Transverse colon (tissue), 4 donors: ENCODE data around the gene DYNC2H1. TPM values are rescaled to one million over a fixed set of nuclear protein-coding genes. Genes with fewer than 3 reads are reported as not detected.

ENCODE experiments used
- DNase-seq: peaks from one replicate; pipeline ENCODE4 v3.0.0-alpha.2; 2019
- H3K27ac ChIP-seq, 4 donors: fragments of 200-600 bp; sonication (generic); 2 replicates each; pipeline ENCODE4 v1.5.1; 2016 to 2018; ENCODE audit warnings: inconsistent platforms in 4 of 4
- H3K27me3 ChIP-seq: fragments of 200-600 bp; sonication (generic); 2 replicates; pipeline ENCODE4 v1.5.1; 2017; ENCODE audit warnings: inconsistent platforms
- H3K36me3 ChIP-seq, 4 donors: fragments of 200-600 bp; sonication (generic); 2 replicates each; pipeline ENCODE4 v1.5.1; 2017 to 2019; ENCODE audit warnings: inconsistent platforms in 4 of 4
- H3K4me1 ChIP-seq, 4 donors: fragments of 200-600 bp; sonication (generic); 2 replicates each; pipeline ENCODE4 v1.5.1; 2017 to 2020; ENCODE audit warnings: inconsistent platforms in 4 of 4
- H3K4me3 ChIP-seq, 4 donors: fragments of 200-600 bp; sonication (generic); 1 replicate in 1 of 4; 2 replicates in 3 of 4; pipeline versions ENCODE4 v1.5.1 to v1.6.1; 2017 to 2019; ENCODE audit warnings: inconsistent platforms in 4 of 4
- H3K9me3 ChIP-seq, 2 donors: fragments of 200-600 bp; sonication (generic); 2 replicates each; pipeline ENCODE4 v1.5.1; 2017 to 2019; ENCODE audit warnings: inconsistent platforms in 2 of 2
- EP300 ChIP-seq: sonication (generic); formaldehyde crosslinking; IDR thresholded peaks from one replicate; pipeline ENCODE4 v1.6.1; 2017; ENCODE audit warnings: antibody characterized with exemption, low read depth
- POLR2A ChIP-seq: fragments of 450-650 bp; IDR thresholded peaks from one replicate; pipeline ENCODE4 v1.6.1; 2016; ENCODE audit warnings: antibody characterized with exemption, mild to moderate bottlenecking, moderate library complexity
- POLR2AphosphoS5 ChIP-seq, 3 donors: sonication (generic); formaldehyde crosslinking; IDR thresholded peaks; one replicate each; pipeline ENCODE4 v1.6.1; 2016; ENCODE audit warnings: antibody characterized with exemption in 3 of 3
- WGBS, 2 donors: methylation state at CpG; one replicate each; pipeline ENCODE4 v1.1.5; 2018; ENCODE audit warnings: low coverage in 1 of 2; 5-methylcytosine and 5-hydroxymethylcytosine counted together
- in situ Hi-C, 4 donors: fragments of 200-750 bp; cut with MboI; loops; one replicate each; pipeline versions ENCODE4 v1.15.0 to v1.15.1; 2017; ENCODE audit warnings: low sequenced_read_pairs in 3 of 4, low pct_ligation_motif_present in 1 of 4, low pct_unique_long_range_greater_than_20kb in 1 of 4
- intact Hi-C: fragments of 100-400 bp; cut with DNase I; formaldehyde crosslinking; loops from one replicate; pipeline ENCODE4 v1.15.1; 2023; ENCODE audit warnings: low total_unique reads
- total RNA-seq, 4 donors: library from RNA; depleted of rRNA; stranded (reverse); fragments of >200 nt; gene quantifications; one replicate each; pipeline ENCODE4 v1.1.0, GENCODE V29; 2016
- TF ChIP-seq, protein P1 (sequence below), 5 experiments: fragments of 200-600 bp in 3 of 5; fragments of 450-650 bp in 2 of 5; sonication (generic) in 3 of 5; IDR thresholded peaks; 1 replicate in 2 of 5; 2 replicates in 3 of 5; pipeline ENCODE4 v1.5.1; 2016 to 2017; ENCODE audit warnings: antibody characterized with exemption in 5 of 5, inconsistent platforms in 3 of 5, mild to moderate bottlenecking in 2 of 5, moderate library complexity in 1 of 5

Gene DYNC2H1
- total RNA-seq, 4 donors from 2014 or later = 4.2 to 10.8 (median 4.7) TPM

DNA sequence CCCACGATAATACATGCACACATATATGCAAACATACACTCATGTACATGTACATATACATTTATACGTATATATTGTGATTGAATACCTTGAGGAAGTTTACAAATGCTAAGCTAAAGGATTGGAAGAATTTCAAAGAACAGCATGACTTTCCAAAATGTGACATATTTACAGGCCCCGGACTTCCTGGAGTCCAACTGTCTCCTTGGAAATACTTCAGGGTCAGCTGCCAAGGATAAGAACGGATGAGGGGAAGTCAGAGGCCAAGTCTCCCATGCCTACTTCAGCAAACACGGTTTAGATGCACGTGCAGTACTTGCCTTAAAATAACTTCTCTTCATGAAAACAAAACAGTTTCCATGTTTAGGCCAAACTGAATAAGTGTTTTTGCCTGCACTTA, 213.6 kb downstream of the DYNC2H1 start:
- intact Hi-C loops = no loop called here
- H3K9me3 ChIP-seq = no peaks in the 10 kb centered on the region
- no peaks in the 10 kb centered on the region for H3K4me1 ChIP-seq
- WGBS, 2 donors = 49 to 52% methylated on average over 5 to 6 of the region's 6 CpGs
- no peaks in the 10 kb centered on the region for H3K27me3 ChIP-seq
- in situ Hi-C loops = no loop called here
- no peaks in the 10 kb centered on the region for H3K36me3 ChIP-seq
- H3K4me3 ChIP-seq = no peak overlapping the region
- TF ChIP-seq POLR2AphosphoS5 (IDR thresholded peaks at IDR 0.05) (no peak), POLR2A (no peak), EP300 (no peak)
- TF ChIP-seq, protein P1, sequence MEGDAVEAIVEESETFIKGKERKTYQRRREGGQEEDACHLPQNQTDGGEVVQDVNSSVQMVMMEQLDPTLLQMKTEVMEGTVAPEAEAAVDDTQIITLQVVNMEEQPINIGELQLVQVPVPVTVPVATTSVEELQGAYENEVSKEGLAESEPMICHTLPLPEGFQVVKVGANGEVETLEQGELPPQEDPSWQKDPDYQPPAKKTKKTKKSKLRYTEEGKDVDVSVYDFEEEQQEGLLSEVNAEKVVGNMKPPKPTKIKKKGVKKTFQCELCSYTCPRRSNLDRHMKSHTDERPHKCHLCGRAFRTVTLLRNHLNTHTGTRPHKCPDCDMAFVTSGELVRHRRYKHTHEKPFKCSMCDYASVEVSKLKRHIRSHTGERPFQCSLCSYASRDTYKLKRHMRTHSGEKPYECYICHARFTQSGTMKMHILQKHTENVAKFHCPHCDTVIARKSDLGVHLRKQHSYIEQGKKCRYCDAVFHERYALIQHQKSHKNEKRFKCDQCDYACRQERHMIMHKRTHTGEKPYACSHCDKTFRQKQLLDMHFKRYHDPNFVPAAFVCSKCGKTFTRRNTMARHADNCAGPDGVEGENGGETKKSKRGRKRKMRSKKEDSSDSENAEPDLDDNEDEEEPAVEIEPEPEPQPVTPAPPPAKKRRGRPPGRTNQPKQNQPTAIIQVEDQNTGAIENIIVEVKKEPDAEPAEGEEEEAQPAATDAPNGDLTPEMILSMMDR (IDR thresholded peaks at IDR 0.05) = no peak
- no peak overlapping the region for H3K27ac ChIP-seq
- no peak for DNase-seq

GRCh38 chr11:103325686-103326069, 216.5 kb downstream of the DYNC2H1 start:
- Histone ChIP-seq H3K4me3 (no peak overlapping the region), H3K36me3 (no peaks in the 10 kb centered on the region), H3K9me3 (no peaks in the 10 kb centered on the region), H3K27ac (no peak overlapping the region), H3K4me1 (no peaks in the 10 kb centered on the region), H3K27me3 (no peaks in the 10 kb centered on the region)
- WGBS, 2 donors = 67 to 74% methylated on average over 2 to 7 of the region's 7 CpGs
- intact Hi-C loops (no loop called here), in situ Hi-C loops (no loop called here)
- TF ChIP-seq EP300 (no peak), POLR2A (no peak), POLR2AphosphoS5 (IDR thresholded peaks at IDR 0.05) (no peak)
- TF ChIP-seq, protein P1 (IDR thresholded peaks at IDR 0.05) = no peak
- no peak for DNase-seq

DNA sequence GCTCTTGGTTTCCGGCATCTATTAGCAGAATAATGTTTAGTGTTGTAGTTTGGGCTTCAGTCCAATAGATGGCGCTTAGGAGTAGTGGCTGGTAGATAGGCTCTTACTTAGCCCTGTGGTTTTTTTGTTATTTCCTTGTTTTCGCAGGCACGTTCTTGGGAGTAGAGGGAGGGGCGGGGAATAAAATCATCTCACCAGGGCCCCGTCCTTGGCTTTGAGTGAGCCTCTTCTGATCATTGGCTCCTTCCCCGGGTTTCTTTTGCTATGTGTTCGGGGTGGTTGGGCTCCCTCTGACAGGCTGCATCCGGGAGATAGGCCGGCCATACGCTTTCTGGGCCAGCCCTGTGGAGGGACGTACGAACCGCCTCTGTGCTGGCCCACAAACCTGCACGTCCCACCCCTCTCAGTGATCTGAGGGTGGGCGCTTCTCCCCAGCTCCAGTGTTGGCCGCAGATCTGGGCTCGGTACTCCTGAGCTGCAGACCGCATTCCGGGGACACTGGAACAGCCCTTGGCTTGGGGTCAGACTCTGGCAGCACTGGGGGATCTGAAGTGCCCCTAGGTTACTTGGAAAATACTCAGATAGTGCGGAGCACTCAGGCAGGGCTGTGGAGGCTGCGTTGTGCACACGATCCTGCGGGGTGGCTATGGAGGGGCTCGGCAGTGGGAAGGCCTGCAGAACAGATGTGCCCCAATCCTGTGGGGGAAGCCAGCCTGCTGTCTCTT, 217.0 kb downstream of the DYNC2H1 start:
- in situ Hi-C loops (no loop called here), intact Hi-C loops (no loop called here)
- peak; percentile 9 for DNase-seq

DNA sequence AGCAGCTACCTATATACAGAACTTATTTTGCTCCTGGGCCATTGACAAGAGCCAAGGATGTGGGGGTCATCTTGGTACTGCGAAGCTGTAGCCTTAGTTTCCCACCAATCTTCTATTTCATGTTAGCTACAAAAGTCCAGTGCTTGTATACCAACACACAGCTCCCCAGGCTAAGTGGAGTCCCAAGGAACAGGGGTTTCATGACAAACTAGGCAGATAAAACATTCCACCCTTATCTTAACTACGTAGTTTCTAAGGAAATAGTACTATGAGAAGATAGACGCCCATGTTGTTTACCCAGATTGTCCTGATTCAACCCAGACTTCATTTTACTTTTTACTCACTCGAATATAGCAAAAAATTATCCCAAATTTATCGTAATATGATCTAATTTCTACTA, 218.5 kb downstream of the DYNC2H1 start:
- no peaks in the 10 kb centered on the region for H3K36me3 ChIP-seq
- TF ChIP-seq POLR2AphosphoS5 (IDR thresholded peaks at IDR 0.05) = no peak
- TF ChIP-seq EP300 = no peak
- TF ChIP-seq POLR2A = no peak
- TF ChIP-seq, protein P1 (IDR thresholded peaks at IDR 0.05) = no peak
- no peaks in the 10 kb centered on the region for H3K9me3 ChIP-seq
- H3K4me1 ChIP-seq = no peaks in the 10 kb centered on the region
- H3K27ac ChIP-seq = no peak overlapping the region
- no peaks in the 10 kb centered on the region for H3K27me3 ChIP-seq
- no peak overlapping the region for H3K4me3 ChIP-seq
- 82 to 85% methylated on average over 4 to 5 of the region's 5 CpGs for WGBS, 2 donors
- no peak for DNase-seq
- in situ Hi-C loops = no loop called here
- intact Hi-C loops = no loop called here

More for the DNA sequence above, 217.0 kb downstream of the DYNC2H1 start:
- Histone ChIP-seq H3K27ac (no peak overlapping the region), H3K4me1 (no peaks in the 10 kb centered on the region), H3K4me3 (no peak overlapping the region), H3K9me3 (no peaks in the 10 kb centered on the region), H3K36me3 (no peaks in the 10 kb centered on the region), H3K27me3 (no peaks in the 10 kb centered on the region)
- WGBS, 2 donors = 75% methylated on average over 24 of the region's 25 CpGs; no CpG with 5 or more reads in 1 of the 2 donors
- TF ChIP-seq, protein P1 (IDR thresholded peaks at IDR 0.05) = peak in 4 of 5 experiments; percentile 19 to 64 (median 44)
- TF ChIP-seq EP300 (no peak), POLR2AphosphoS5 (IDR thresholded peaks at IDR 0.05) (no peak), POLR2A (no peak)
